ENCODE measurements around the gene TMED5.

TMED5 gene

GRCh38 chr1:93124556-93125355, 55.5 kb downstream of the TMED5 start:
- H3K4me3 ChIP-seq (ENCODE audit: low read depth, low read length) = no peak overlapping the region

- H3K4me3 ChIP-seq (ENCODE audit: low read depth, low read length) = no peak overlapping the region
Measured at GRCh38 chr1:93123201-93123783, 56.9 kb downstream of the TMED5 start.

- H3K4me3 ChIP-seq (ENCODE audit: low read depth, low read length) = no peak overlapping the region
Measured at GRCh38 chr1:93120614-93121013, 59.6 kb downstream of the TMED5 start.

DNA sequence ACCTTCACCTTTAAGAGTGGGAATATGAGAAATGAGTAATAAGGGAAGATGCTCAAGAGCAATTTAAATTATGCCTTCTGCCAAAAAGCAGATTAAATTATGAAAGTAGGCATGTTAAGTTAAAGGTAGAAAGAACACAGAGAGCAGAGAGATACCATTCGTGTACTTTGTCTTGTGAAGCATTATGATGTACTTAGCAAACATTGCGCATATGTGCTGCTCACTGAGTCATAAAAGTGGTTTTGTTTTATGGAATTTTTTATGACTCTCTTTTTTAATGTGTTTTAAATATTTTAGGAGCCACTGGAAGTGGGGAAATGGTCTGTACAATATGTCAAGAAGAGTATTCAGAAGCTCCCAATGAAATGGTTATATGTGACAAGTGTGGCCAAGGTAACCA, 65.8 kb downstream of the TMED5 start:
- no peak overlapping the region for H3K4me3 ChIP-seq (ENCODE audit: low read depth, low read length)

DNA sequence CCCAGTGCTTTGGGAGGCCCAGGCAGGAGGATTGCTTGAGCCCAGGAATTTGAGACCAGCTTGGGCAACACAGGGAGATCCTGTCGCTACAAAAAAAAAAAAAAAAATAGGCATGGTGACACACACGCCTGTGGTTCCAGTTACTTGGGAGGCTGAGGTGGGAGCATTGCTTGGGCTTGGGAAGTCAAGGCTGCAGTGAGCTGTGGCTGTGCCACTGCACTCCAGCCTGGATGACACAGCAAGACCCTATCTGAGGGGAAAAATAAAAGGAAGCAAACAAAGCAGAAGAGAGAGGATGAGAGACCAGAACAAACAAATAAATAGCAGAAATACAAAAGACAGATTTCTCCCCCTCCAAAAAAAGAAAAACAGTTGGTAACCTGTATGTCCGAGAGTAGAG, 67.1 kb downstream of the TMED5 start:
- H3K4me3 ChIP-seq (ENCODE audit: low read depth, low read length) = no peak overlapping the region

DNA sequence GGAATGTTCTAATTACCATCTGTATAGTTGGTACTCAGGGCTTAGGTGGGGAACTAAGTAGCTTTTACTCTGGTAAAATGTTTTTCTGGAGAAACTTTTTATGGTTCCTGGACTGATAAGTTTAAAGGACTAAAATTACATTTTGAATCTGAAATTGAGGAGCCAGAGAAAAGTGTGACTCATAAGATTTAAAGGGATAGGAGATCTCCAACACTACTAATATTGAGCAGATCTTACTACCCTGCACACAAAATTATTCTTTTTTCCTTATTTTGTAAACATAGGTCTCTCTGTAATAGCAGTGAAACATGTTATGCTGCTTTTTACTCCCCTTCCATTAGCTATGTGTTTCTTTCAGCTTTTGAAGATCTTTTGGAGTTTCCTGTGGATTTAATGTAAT, 68.7 kb downstream of the TMED5 start:
- no peak overlapping the region for H3K4me3 ChIP-seq (ENCODE audit: low read depth, low read length)

DNA sequence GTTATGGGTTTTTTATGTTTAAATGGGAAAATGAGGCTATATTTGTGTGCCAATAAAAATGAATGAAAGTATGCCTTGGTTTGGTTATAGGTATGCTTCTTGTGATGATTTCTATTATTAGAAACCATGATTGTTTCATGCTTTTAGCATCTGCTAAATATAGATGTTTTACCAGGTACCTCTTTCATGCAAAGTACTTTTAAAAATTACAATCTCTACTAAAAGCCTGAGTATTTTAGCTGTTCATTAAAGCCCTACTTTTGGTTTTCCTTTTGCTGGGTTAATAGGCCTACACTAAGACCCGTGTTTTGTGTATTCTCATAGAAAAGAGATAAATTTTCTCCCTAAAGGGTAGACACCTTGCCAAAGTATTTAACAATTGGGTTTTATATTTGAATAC, 69.1 kb downstream of the TMED5 start:
- no peak overlapping the region for H3K4me3 ChIP-seq (ENCODE audit: low read depth, low read length)

GRCh38 chr1:93109578-93109977, 70.6 kb downstream of the TMED5 start:
- H3K4me3 ChIP-seq (ENCODE audit: low read depth, low read length) = no peak overlapping the region

GRCh38 chr1:93108335-93108734, 71.9 kb downstream of the TMED5 start:
- H3K4me3 ChIP-seq (ENCODE audit: low read depth, low read length) = no peak overlapping the region

- H3K4me3 ChIP-seq (ENCODE audit: low read depth, low read length) = no peak overlapping the region
Measured at GRCh38 chr1:93107395-93107794, 72.8 kb downstream of the TMED5 start.

GRCh38 chr1:93106226-93106625, 74.0 kb downstream of the TMED5 start:
- no peak overlapping the region for H3K4me3 ChIP-seq (ENCODE audit: low read depth, low read length)

DNA sequence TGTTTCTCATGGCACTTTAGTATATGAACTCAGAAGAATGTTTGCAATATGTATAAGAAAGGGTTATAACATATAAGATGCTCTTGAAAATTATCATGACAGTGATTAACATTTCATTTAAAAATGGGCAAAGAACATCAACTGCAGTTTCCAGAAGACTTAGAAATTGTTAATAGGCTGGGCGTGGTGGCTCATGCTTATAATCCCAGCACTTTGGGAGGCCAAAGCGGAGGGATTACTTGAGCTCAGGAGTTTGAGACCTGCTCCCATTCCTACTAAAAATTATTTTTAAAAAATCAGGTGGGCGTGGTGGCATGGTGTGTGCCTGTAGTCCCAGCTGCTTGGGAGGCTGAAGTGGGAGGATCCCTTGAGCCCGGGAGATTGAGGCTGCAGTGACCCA, 78.1 kb downstream of the TMED5 start:
- H3K4me3 ChIP-seq (ENCODE audit: low read depth, low read length) = no peak overlapping the region

Measured in iPS-11a (cell line).